SK-N-SH (cell line): ENCODE measurements around the gene PPA2. TPM values are rescaled to one million over a fixed set of nuclear protein-coding genes. Genes with fewer than 3 reads are reported as not detected.

Experiments
- CTCF ChIA-PET: fragments of 300-600, 350-600 bp; formaldehyde crosslinking; extraction: SDS; loops from one replicate; lab custom pipeline; 2021; lab: Yijun Ruan, JAX
- POLR2A ChIA-PET: fragments of 350-600 bp; sonication (Branson Sonifier 250); formaldehyde crosslinking; extraction: SDS; loops from one replicate; lab custom pipeline; 2020; ENCODE audit warnings: antibody characterized with exemption, inconsistent platforms; lab: Yijun Ruan, JAX
- DNase-seq: peaks from one replicate; pipeline ENCODE4 v3.0.0; 2012
- H2AFZ ChIP-seq: fragments of 200-600 bp; sonication (generic); 2 replicates; pipeline ENCODE4 v1.8.1; 2016; ENCODE audit warnings: antibody characterized with exemption, mild to moderate bottlenecking, low read depth
- H3F3A ChIP-seq: fragments of 200-600 bp; sonication (generic); replicated peaks from 2 replicates; pipeline ENCODE3; 2016; ENCODE audit warnings: antibody characterized with exemption, mild to moderate bottlenecking; ENCODE audit not compliant: insufficient read depth
- H3K27ac ChIP-seq, 2 experiments: fragments of 200-500 bp in 1 of 2; fragments of 200-600 bp in 1 of 2; sonication (Bioruptor generic) in 1 of 2; sonication (generic), shearing (Covaris generic) in 1 of 2; 2 replicates each; pipeline versions ENCODE4 v1.5.1 to v1.6.1; 2014 to 2016; ENCODE audit warnings: low read depth in 2 of 2, inconsistent platforms in 1 of 2, low read length in 1 of 2, mild to moderate bottlenecking in 1 of 2, mixed read lengths in 1 of 2
- H3K27me3 ChIP-seq: fragments of 200-600 bp; sonication (generic), shearing (Covaris generic); 2 replicates; pipeline ENCODE4 v1.6.1; 2016; ENCODE audit warnings: mixed run types; ENCODE audit not compliant: insufficient read depth
- H3K36me3 ChIP-seq, 2 experiments: fragments of 200-500 bp in 1 of 2; fragments of 200-600 bp in 1 of 2; sonication (Bioruptor generic) in 1 of 2; sonication (generic) in 1 of 2; replicated peaks in 1 of 2; 2 replicates each; pipeline versions ENCODE3 to v1.5.1; 2014 to 2016; ENCODE audit warnings: low read length in 1 of 2, mild to moderate bottlenecking in 1 of 2; ENCODE audit not compliant: insufficient read depth in 2 of 2, control insufficient read depth in 1 of 2
- H3K4me1 ChIP-seq, 2 experiments: fragments of 200-500 bp in 1 of 2; fragments of 200-600 bp in 1 of 2; sonication (Bioruptor generic) in 1 of 2; sonication (generic), shearing (Covaris generic) in 1 of 2; 2 replicates each; pipeline versions ENCODE4 v1.5.1 to v1.6.1; 2014 to 2016; ENCODE audit warnings: low read depth in 1 of 2, low read length in 1 of 2, mixed run types in 1 of 2; ENCODE audit not compliant: insufficient read depth in 2 of 2, control insufficient read depth in 1 of 2
- H3K4me2 ChIP-seq: fragments of 200-600 bp; sonication (generic), shearing (Covaris generic); 2 replicates; pipeline ENCODE4 v1.6.1; 2017; ENCODE audit warnings: mixed run types
- H3K4me3 ChIP-seq, 2 experiments: fragments of 200-500 bp in 1 of 2; fragments of 200-600 bp in 1 of 2; sonication (Bioruptor generic) in 1 of 2; sonication (generic), shearing (Covaris generic) in 1 of 2; 2 replicates each; pipeline versions ENCODE4 v1.5.1 to v1.8.1; 2014 to 2016; ENCODE audit warnings: low read depth in 2 of 2, inconsistent platforms in 1 of 2, low read length in 1 of 2, mild to moderate bottlenecking in 1 of 2, mixed read lengths in 1 of 2, moderate library complexity in 1 of 2
- H3K79me2 ChIP-seq: fragments of 200-600 bp; sonication (generic); 2 replicates; pipeline ENCODE4 v1.8.1; 2017; ENCODE audit warnings: mild to moderate bottlenecking; ENCODE audit not compliant: insufficient read depth
- H3K9ac ChIP-seq: fragments of 200-600 bp; sonication (generic); 2 replicates; pipeline ENCODE4 v1.6.1; 2017; ENCODE audit warnings: mixed run types
- H3K9me2 ChIP-seq: fragments of 200-600 bp; sonication (generic); 2 replicates; pipeline ENCODE4 v1.6.1; 2017; ENCODE audit warnings: mixed run types
- H3K9me3 ChIP-seq: fragments of 200-600 bp; sonication (generic); 2 replicates; pipeline ENCODE4 v1.6.1; 2017; ENCODE audit warnings: mixed run types, mild to moderate bottlenecking, moderate library complexity
- H4K20me1 ChIP-seq: fragments of 200-600 bp; sonication (generic); 2 replicates; pipeline ENCODE4 v1.6.1; 2017; ENCODE audit warnings: mild to moderate bottlenecking, mixed run types; ENCODE audit not compliant: insufficient read depth
- ELF1 ChIP-seq: IDR thresholded peaks from 2 replicates; pipeline ENCODE4 v1.4.0; 2012
- EP300 ChIP-seq, 2 experiments: IDR thresholded peaks; 2 replicates each; pipeline versions ENCODE4 v1.4.0 to v1.6.1; 2012; ENCODE audit warnings: borderline replicate concordance in 1 of 2, low read depth in 1 of 2, low read length in 1 of 2
- FOXJ3 ChIP-seq: sonication (generic); formaldehyde crosslinking; IDR thresholded peaks from 2 replicates; pipeline ENCODE4 v1.5.1; 2020; ENCODE audit warnings: mild to moderate bottlenecking, missing genetic modification reagents
- GABPA ChIP-seq: IDR thresholded peaks from 2 replicates; pipeline ENCODE4 v1.4.0; 2012; ENCODE audit warnings: low read depth, mild to moderate bottlenecking
- GATA2 ChIP-seq: sonication (generic); formaldehyde crosslinking; IDR thresholded peaks from 2 replicates; pipeline ENCODE4 v1.5.0; 2020; ENCODE audit warnings: mild to moderate bottlenecking, missing genetic modification reagents
- JUND ChIP-seq: IDR thresholded peaks from 2 replicates; pipeline ENCODE4 v1.4.0; 2012
- MEF2A ChIP-seq: IDR thresholded peaks from 2 replicates; pipeline ENCODE4 v1.4.0; 2012; ENCODE audit warnings: low read depth, borderline replicate concordance
- NRF1 ChIP-seq: IDR thresholded peaks from 2 replicates; pipeline ENCODE4 v1.6.1; 2012; ENCODE audit warnings: low read depth, mild to moderate bottlenecking, low read length
- RFX5 ChIP-seq: IDR thresholded peaks from 2 replicates; pipeline ENCODE4 v1.6.1; 2012; ENCODE audit warnings: mild to moderate bottlenecking, improper control_type of control experiment, low read length
- TAF1 ChIP-seq: IDR thresholded peaks from 2 replicates; pipeline ENCODE4 v1.6.1; 2012; ENCODE audit warnings: low read depth, mild to moderate bottlenecking, low read length, moderate library complexity, borderline replicate concordance
- TCF12 ChIP-seq: IDR thresholded peaks from 2 replicates; pipeline ENCODE4 v1.4.0; 2012
- WGBS: methylation state at CpG from one replicate; pipeline ENCODE4 v1.1.6; 2017; ENCODE audit warnings: low lambda C conversion rate; 5-methylcytosine and 5-hydroxymethylcytosine counted together
- polyA plus RNA-seq, 3 experiments: library from polyadenylated mRNA; depleted of rRNA; stranded (reverse); fragments of >200 nt; gene quantifications; 2 replicates each; pipeline ENCODE4 v1.2.3, GENCODE V29; 2012
- TF ChIP-seq, protein P1 (sequence below): IDR thresholded peaks from 2 replicates; pipeline ENCODE4 v1.4.0; 2012; ENCODE audit warnings: low read depth, borderline replicate concordance
- TF ChIP-seq, protein P2 (sequence below): IDR thresholded peaks from 2 replicates; pipeline ENCODE4 v1.4.0; 2012; ENCODE audit warnings: low read depth, borderline replicate concordance
- TF ChIP-seq, protein P3 (sequence below): IDR thresholded peaks from 2 replicates; pipeline ENCODE4 v1.6.1; 2012; ENCODE audit warnings: mild to moderate bottlenecking, low read depth, low read length, moderate library complexity
- TF ChIP-seq, protein P4 (sequence below): fragments of 150-350 bp; IDR thresholded peaks from 2 replicates; pipeline ENCODE4 v1.6.1; 2016; ENCODE audit warnings: mild to moderate bottlenecking, low read depth, low read length

Gene PPA2
- polyA plus RNA-seq, 1 of the 3 experiments (the other 2 are of a cell fraction) = 57.8 TPM

DNA sequence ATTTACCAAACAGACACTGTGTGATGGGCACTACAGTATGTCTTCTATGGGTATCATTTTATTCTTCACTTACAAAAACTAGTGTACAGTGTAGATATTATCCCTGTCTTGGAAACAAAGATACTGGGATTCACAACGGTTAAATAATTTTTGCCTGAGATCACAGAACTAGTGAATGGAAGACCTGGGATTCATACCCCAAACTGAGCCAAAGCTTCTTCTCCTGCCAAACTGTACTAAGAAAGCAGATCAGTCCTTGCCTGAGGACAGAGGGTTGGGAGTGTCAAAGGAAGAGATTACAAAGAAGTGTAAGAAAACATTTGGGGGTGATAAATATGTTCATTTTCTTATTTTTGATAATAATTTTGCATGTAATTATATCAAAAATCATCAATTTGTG, 43.1 kb downstream of the PPA2 start:
- Histone ChIP-seq H3K9ac (no peak overlapping the region), H3K4me3 (no peak overlapping the region), H3K36me3 (peaks cover 53 to 60% of the 10 kb centered on the region in 2 experiments), H3K9me3 (no peaks in the 10 kb centered on the region), H3K27me3 (no peaks in the 10 kb centered on the region), H3F3A (no peaks in the 10 kb centered on the region), H3K4me1 (no peaks in the 10 kb centered on the region), H2AFZ (no peak overlapping the region), H4K20me1 (no peaks in the 10 kb centered on the region), H3K27ac (no peak overlapping the region), H3K4me2 (no peak overlapping the region), H3K9me2 (no peaks in the 10 kb centered on the region), H3K79me2 (no peaks in the 10 kb centered on the region)
- ChIA-PET POLR2A (no interaction called here), CTCF (interaction anchor here (0.8 kb wide), 1 partner anchor 292 kb away, joined by 3 read pairs; no protein-coding TSS in a partner anchor)
- TF ChIP-seq, protein P1, sequence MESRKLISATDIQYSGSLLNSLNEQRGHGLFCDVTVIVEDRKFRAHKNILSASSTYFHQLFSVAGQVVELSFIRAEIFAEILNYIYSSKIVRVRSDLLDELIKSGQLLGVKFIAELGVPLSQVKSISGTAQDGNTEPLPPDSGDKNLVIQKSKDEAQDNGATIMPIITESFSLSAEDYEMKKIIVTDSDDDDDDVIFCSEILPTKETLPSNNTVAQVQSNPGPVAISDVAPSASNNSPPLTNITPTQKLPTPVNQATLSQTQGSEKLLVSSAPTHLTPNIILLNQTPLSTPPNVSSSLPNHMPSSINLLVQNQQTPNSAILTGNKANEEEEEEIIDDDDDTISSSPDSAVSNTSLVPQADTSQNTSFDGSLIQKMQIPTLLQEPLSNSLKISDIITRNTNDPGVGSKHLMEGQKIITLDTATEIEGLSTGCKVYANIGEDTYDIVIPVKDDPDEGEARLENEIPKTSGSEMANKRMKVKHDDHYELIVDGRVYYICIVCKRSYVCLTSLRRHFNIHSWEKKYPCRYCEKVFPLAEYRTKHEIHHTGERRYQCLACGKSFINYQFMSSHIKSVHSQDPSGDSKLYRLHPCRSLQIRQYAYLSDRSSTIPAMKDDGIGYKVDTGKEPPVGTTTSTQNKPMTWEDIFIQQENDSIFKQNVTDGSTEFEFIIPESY = no peak
- TF ChIP-seq, protein P2, sequence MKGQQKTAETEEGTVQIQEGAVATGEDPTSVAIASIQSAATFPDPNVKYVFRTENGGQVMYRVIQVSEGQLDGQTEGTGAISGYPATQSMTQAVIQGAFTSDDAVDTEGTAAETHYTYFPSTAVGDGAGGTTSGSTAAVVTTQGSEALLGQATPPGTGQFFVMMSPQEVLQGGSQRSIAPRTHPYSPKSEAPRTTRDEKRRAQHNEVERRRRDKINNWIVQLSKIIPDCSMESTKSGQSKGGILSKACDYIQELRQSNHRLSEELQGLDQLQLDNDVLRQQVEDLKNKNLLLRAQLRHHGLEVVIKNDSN = no peak
- TF ChIP-seq MEF2A (no peak), GABPA (no peak), EP300 (IDR thresholded peaks at IDR 0.05; ENCODE audit: borderline replicate concordance in 1 of 2, low read depth in 1 of 2, low read length in 1 of 2) (no peak), NRF1 (no peak), TCF12 (no peak), TAF1 (no peak), GATA2 (CRISPR knock-in tag) (no peak), JUND (no peak), ELF1 (no peak), FOXJ3 (no peak), RFX5 (no peak)
- TF ChIP-seq, protein P3, sequence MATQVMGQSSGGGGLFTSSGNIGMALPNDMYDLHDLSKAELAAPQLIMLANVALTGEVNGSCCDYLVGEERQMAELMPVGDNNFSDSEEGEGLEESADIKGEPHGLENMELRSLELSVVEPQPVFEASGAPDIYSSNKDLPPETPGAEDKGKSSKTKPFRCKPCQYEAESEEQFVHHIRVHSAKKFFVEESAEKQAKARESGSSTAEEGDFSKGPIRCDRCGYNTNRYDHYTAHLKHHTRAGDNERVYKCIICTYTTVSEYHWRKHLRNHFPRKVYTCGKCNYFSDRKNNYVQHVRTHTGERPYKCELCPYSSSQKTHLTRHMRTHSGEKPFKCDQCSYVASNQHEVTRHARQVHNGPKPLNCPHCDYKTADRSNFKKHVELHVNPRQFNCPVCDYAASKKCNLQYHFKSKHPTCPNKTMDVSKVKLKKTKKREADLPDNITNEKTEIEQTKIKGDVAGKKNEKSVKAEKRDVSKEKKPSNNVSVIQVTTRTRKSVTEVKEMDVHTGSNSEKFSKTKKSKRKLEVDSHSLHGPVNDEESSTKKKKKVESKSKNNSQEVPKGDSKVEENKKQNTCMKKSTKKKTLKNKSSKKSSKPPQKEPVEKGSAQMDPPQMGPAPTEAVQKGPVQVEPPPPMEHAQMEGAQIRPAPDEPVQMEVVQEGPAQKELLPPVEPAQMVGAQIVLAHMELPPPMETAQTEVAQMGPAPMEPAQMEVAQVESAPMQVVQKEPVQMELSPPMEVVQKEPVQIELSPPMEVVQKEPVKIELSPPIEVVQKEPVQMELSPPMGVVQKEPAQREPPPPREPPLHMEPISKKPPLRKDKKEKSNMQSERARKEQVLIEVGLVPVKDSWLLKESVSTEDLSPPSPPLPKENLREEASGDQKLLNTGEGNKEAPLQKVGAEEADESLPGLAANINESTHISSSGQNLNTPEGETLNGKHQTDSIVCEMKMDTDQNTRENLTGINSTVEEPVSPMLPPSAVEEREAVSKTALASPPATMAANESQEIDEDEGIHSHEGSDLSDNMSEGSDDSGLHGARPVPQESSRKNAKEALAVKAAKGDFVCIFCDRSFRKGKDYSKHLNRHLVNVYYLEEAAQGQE = no peak
- TF ChIP-seq, protein P4, sequence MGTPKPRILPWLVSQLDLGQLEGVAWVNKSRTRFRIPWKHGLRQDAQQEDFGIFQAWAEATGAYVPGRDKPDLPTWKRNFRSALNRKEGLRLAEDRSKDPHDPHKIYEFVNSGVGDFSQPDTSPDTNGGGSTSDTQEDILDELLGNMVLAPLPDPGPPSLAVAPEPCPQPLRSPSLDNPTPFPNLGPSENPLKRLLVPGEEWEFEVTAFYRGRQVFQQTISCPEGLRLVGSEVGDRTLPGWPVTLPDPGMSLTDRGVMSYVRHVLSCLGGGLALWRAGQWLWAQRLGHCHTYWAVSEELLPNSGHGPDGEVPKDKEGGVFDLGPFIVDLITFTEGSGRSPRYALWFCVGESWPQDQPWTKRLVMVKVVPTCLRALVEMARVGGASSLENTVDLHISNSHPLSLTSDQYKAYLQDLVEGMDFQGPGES = no peak
- 0% methylated on average over 1 of the region's 1 CpG for WGBS
- no peak for DNase-seq
